RWPE1 (cell line): ENCODE results near the gene ACP3.

Experiments used
- CTCF ChIA-PET: fragments of 350-600 bp; sonication (Branson Sonifier 250); formaldehyde crosslinking; extraction: SDS; loops from one replicate; lab custom pipeline; 2021; lab: Yijun Ruan, JAX
- POLR2A ChIA-PET: fragments of 400-600 bp; formaldehyde crosslinking; extraction: SDS; loops from one replicate; lab custom pipeline; 2020; ENCODE audit warnings: antibody characterized with exemption; ENCODE audit not compliant: low non-redundant PET; lab: Yijun Ruan, JAX
- DNase-seq: peaks from one replicate; pipeline ENCODE4 v3.0.0; 2012; ENCODE audit warnings: low spot score
- H3K27ac ChIP-seq: fragments of 450-650 bp; 2 replicates; pipeline ENCODE4 v1.5.1; 2017
- TF ChIP-seq, protein P1 (sequence below): fragments of 450-650 bp; conservative IDR thresholded peaks from 2 replicates; pipeline ENCODE4 v1.5.1; 2017; ENCODE audit warnings: low read depth, mild to moderate bottlenecking

The ACP3 gene

DNA sequence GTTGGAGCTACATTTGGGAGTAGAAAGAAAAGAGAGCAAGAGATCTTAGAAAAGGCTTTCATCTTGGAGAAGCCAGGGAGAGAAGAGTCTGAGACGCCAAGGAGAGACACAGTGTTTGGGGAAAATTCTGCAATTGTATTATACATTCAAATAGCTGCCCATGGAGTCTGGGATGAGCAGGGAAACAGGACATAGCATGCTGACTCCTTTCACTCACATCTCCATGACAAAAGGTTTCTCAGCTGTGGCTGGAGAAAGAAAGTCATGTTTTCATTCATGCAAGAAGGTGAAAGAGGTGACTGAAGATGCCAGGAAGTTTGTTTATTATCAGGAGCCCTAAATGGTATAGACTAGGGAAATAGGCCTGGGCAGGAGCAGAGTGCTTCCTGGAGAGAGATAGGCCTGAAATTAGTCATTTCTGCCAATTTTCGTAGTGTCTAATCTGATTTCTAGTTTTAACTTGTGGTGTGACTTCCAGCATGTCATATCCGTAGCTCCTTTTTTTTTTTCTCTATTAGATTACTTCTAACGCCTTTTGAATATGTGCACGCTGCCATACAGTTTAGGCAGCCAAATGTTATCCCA is 34.1 kb downstream of the ACP3 start:
- POLR2A ChIA-PET: no interaction called here
- DNase-seq: no peak
- CTCF ChIA-PET: interaction anchor here (0.8 to 7.5 kb wide), 4 partner anchors 9 to 82 kb away, joined by 3 to 52 read pairs (median 4); no protein-coding TSS in a partner anchor
- no peak overlapping the region for H3K27ac ChIP-seq
- TF ChIP-seq, protein P1, sequence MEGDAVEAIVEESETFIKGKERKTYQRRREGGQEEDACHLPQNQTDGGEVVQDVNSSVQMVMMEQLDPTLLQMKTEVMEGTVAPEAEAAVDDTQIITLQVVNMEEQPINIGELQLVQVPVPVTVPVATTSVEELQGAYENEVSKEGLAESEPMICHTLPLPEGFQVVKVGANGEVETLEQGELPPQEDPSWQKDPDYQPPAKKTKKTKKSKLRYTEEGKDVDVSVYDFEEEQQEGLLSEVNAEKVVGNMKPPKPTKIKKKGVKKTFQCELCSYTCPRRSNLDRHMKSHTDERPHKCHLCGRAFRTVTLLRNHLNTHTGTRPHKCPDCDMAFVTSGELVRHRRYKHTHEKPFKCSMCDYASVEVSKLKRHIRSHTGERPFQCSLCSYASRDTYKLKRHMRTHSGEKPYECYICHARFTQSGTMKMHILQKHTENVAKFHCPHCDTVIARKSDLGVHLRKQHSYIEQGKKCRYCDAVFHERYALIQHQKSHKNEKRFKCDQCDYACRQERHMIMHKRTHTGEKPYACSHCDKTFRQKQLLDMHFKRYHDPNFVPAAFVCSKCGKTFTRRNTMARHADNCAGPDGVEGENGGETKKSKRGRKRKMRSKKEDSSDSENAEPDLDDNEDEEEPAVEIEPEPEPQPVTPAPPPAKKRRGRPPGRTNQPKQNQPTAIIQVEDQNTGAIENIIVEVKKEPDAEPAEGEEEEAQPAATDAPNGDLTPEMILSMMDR: no peak

DNA sequence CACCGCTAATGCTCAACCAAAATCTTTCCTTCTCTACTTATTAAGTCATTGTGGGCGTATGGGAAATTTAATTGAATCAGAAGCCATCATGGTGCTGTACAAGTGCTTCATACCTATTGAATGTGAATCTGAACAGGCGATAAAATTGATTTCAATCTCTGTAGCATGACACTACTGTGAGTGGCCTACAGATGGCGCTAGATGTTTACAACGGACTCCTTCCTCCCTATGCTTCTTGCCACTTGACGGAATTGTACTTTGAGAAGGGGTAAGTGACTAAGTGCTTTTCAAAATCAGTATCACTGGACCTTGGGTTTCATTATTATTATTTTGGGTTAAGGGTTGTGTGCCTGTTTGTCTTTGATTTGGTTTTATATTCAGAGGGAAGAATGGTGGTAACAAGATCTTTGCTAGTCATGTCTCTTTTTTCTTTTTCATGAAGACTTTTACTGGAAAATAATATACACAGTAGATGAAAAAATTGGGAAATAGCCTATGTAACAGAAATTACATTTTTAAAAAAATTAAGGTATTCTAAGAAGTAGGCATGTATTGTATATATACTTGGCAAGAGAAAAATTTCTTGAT is 35.4 kb downstream of the ACP3 start:
- ChIA-PET POLR2A (no interaction called here), CTCF (interaction anchor here (0.6 to 7.5 kb wide), 4 partner anchors 22 to 1954 kb away, joined by 3 to 52 read pairs (median 4); no protein-coding TSS in a partner anchor)
- peak; percentile 68 for DNase-seq
- TF ChIP-seq, protein P1: peak; percentile 89
- no peak overlapping the region for H3K27ac ChIP-seq

DNA sequence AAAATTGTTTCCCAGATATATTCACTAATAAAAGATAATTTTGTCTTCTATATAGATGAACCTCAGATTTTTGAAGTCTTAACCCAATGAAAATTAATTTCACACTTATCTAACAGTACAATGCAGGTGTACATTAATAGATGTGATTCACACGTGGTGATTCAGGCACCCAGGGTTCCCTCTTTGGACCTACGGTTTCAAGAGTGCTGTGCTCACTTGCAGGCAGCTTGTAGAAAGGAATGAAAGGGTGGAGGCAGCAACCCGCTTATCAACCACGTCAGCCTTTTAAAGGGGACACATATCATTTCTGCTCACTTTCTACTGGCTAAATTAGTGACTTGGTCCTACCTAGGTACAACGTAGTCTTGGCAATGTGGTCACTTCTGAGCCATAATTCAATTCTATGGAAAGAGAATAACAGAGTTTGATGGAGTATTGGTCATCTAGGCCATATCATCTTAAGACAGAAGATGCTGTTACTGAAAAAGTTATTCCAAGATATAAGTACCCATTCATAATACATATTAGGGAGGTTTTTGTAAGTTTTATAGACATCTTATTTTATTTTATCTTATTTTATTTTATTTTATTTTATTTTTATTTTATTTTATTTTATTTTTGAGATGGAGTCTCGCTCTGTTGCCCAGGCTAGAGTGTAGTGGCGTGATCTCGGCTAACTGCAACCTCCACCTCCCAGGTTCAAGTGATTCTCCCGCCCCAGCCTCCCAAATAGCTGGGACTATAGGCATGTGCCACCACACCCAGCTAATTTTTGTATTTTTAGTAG is 37.9 kb downstream of the ACP3 start:
- POLR2A ChIA-PET: no interaction called here
- CTCF ChIA-PET: interaction anchor here (7.5 kb wide), 1 partner anchor 44 kb away, joined by 52 read pairs; no protein-coding TSS in a partner anchor
- DNase-seq: peak; percentile 30
- no peak overlapping the region for H3K27ac ChIP-seq
- TF ChIP-seq, protein P1: no peak

DNA sequence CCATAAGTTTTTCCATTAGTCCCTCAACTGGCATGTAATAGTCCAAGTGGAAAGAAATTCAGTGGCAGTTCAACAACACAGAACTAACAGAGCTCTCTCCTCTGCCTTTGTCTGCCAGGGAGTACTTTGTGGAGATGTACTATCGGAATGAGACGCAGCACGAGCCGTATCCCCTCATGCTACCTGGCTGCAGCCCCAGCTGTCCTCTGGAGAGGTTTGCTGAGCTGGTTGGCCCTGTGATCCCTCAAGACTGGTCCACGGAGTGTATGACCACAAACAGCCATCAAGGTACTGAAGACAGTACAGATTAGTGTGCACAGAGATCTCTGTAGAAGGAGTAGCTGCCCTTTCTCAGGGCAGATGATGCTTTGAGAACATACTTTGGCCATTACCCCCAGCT is 39.4 kb downstream of the ACP3 start:
- no peak overlapping the region for H3K27ac ChIP-seq
- ChIA-PET POLR2A (no interaction called here), CTCF (no interaction called here)
- DNase-seq: no peak
- TF ChIP-seq, protein P1: no peak

DNA sequence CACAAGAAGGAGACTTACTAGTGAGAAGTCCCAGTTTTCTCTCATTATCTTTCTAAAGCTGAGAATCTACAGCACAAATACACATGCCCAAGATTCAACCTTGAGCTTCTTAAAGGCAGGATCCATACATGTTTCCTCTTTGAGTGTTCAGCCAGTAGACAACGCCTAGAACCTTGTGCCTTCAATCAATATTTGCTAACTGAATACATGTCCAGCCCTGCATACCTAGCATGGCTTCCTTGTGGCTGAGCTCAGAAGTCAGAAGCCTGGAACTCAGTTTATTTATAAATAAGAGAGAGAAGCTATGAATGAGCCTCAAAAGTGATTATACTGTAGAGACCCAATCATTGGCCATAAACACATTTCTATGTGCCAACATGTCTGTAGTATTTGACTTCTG is 43.5 kb downstream of the ACP3 start:
- TF ChIP-seq, protein P1: no peak
- DNase-seq: no peak
- CTCF ChIA-PET: interaction anchor here (1.1 kb wide), 1 partner anchor 10 kb away, joined by 5 read pairs; no protein-coding TSS in a partner anchor
- POLR2A ChIA-PET: no interaction called here
- H3K27ac ChIP-seq: no peak overlapping the region

DNA sequence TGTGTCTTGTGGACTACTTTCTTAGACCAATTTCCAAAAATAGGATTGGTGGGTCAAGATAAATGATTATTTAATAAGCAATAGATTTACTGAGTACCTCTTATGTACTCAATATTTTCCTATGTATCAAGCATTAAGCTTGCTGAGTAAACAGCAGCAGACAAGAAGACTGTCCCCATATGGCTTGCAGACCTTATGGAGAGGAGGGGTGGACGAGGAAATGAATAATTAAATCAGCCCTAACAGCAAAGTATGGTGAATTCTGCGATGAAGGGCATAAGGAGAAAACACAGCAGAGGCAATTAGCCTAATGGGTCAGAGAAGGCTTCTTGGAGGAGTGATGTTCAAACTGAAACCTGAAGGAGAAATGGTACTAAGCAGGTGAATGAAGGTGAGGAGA is 45.1 kb downstream of the ACP3 start:
- H3K27ac ChIP-seq: no peak overlapping the region
- ChIA-PET CTCF (no interaction called here), POLR2A (no interaction called here)
- DNase-seq: no peak
- TF ChIP-seq, protein P1: no peak
